Upper lobe of left lung (tissue), 6 donors: ENCODE results near the gene STRBP. TPM values are rescaled to one million over a fixed set of nuclear protein-coding genes. Genes with fewer than 3 reads are reported as not detected.
A peak's percentile ranks its signal among the peaks of the same experiment; 100 is the strongest.
"Not testable (repeated sequence)": the region's sequence is repeated elsewhere in the genome, so short reads cannot be mapped to it uniquely, and the experiment has no call there.

Experiments
- ATAC-seq, 2 donors: fragments of 200-7000 bp; cut with Tn5 transposase; one replicate each; pipeline ENCODE4 v1.9.1; 2022; ENCODE audit warnings: mild to moderate bottlenecking in 2 of 2, moderate library complexity in 2 of 2; ENCODE audit not compliant: low FRiP score in 2 of 2
- DNase-seq, 2 donors: peaks; one replicate each; pipeline ENCODE4 v3.0.0-alpha.2; 2019 to 2020
- H3K27ac ChIP-seq, 4 donors: fragments of 200-600 bp; sonication (generic); one replicate each; pipeline ENCODE4 v1.5.1; 2016 to 2019
- H3K27me3 ChIP-seq, 4 donors: fragments of 200-600 bp; sonication (generic); one replicate each; pipeline ENCODE4 v1.5.1; 2017 to 2019
- H3K36me3 ChIP-seq, 4 donors: fragments of 200-600 bp; sonication (generic); one replicate each; pipeline ENCODE4 v1.5.1; 2016 to 2019
- H3K4me1 ChIP-seq, 4 donors: fragments of 200-600 bp; sonication (generic); one replicate each; pipeline ENCODE4 v1.5.1; 2018 to 2019
- H3K4me3 ChIP-seq, 4 donors: fragments of 200-600 bp; sonication (generic); one replicate each; pipeline ENCODE4 v1.5.1; 2017 to 2019; ENCODE audit warnings: mild to moderate bottlenecking in 2 of 4, moderate library complexity in 1 of 4
- H3K9me3 ChIP-seq, 4 donors: fragments of 200-600 bp; sonication (generic); one replicate each; pipeline ENCODE4 v1.5.1; 2018 to 2019
- EP300 ChIP-seq, 4 donors: sonication (generic); formaldehyde crosslinking; IDR thresholded peaks; one replicate each; pipeline ENCODE4 v1.5.1; 2017; ENCODE audit warnings: antibody characterized with exemption in 4 of 4, control low read depth in 2 of 4
- POLR2A ChIP-seq, 4 donors: fragments of 450-650 bp; IDR thresholded peaks; one replicate each; pipeline ENCODE4 v1.5.1; 2016 to 2017; ENCODE audit warnings: antibody characterized with exemption in 4 of 4, mild to moderate bottlenecking in 2 of 4
- POLR2AphosphoS5 ChIP-seq, 2 donors: sonication (generic); formaldehyde crosslinking; IDR thresholded peaks; one replicate each; pipeline ENCODE4 v1.5.1; 2017; ENCODE audit warnings: antibody characterized with exemption in 2 of 2
- WGBS, 2 donors: methylation state at CpG; one replicate each; pipeline ENCODE4 v1.1.5; 2017 to 2018; 5-methylcytosine and 5-hydroxymethylcytosine counted together
- total RNA-seq, 6 donors: library from RNA; depleted of rRNA in 4 of 6; stranded (reverse); fragments of >200 nt in 4 of 6; gene quantifications; one replicate each; pipeline versions ENCODE4 v1.1.0 to v1.2.1, GENCODE V29; 2016 to 2021
- TF ChIP-seq, protein P1 (sequence below), 6 experiments: fragments of 450-650 bp in 4 of 6; fragments of 200-600 bp in 2 of 6; sonication (generic) in 2 of 6; IDR thresholded peaks; one replicate each; pipeline ENCODE4 v1.5.1; 2016 to 2019; ENCODE audit warnings: antibody characterized with exemption in 6 of 6
- donor health status: DM: no; HTN: no; CAD: no; lungs with moderate emphysema.
- donor health status: DM: no; HTN: yes; CAD: no; lungs with severe emphysema.

Gene STRBP
- total RNA-seq, 6 donors from 2014 or later, result 10.2 to 61.8 (median 17.8) TPM

GRCh38 chr9:123281659-123282350, 13.4 kb upstream of the STRBP start:
- Histone ChIP-seq H3K9me3 (no peaks in the 10 kb centered on the region), H3K36me3 (no peaks in the 10 kb centered on the region), H3K4me3 (no peak overlapping the region), H3K27me3 (no peaks in the 10 kb centered on the region), H3K27ac (no peak overlapping the region), H3K4me1 (peaks cover 0 to 7% (median 0%) of the 10 kb centered on the region in 4 donors)
- ATAC-seq, result no peak
- 54 to 62% methylated on average over 9 of the region's 9 CpGs for WGBS, 2 donors
- DNase-seq, result no peak
- TF ChIP-seq POLR2A (IDR thresholded peaks at IDR 0.05) (no peak), POLR2AphosphoS5 (IDR thresholded peaks at IDR 0.05) (no peak), EP300 (IDR thresholded peaks at IDR 0.05) (no peak)
- TF ChIP-seq, protein P1, sequence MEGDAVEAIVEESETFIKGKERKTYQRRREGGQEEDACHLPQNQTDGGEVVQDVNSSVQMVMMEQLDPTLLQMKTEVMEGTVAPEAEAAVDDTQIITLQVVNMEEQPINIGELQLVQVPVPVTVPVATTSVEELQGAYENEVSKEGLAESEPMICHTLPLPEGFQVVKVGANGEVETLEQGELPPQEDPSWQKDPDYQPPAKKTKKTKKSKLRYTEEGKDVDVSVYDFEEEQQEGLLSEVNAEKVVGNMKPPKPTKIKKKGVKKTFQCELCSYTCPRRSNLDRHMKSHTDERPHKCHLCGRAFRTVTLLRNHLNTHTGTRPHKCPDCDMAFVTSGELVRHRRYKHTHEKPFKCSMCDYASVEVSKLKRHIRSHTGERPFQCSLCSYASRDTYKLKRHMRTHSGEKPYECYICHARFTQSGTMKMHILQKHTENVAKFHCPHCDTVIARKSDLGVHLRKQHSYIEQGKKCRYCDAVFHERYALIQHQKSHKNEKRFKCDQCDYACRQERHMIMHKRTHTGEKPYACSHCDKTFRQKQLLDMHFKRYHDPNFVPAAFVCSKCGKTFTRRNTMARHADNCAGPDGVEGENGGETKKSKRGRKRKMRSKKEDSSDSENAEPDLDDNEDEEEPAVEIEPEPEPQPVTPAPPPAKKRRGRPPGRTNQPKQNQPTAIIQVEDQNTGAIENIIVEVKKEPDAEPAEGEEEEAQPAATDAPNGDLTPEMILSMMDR (IDR thresholded peaks at IDR 0.05), result no peak

- H3K36me3 ChIP-seq, ATAC-seq: not testable (repeated sequence)
- WGBS, 2 donors, result 85 to 87% methylated on average over 4 of the region's 4 CpGs
Observed at GRCh38 chr9:123278879-123279493, 10.6 kb upstream of the STRBP start.

DNA sequence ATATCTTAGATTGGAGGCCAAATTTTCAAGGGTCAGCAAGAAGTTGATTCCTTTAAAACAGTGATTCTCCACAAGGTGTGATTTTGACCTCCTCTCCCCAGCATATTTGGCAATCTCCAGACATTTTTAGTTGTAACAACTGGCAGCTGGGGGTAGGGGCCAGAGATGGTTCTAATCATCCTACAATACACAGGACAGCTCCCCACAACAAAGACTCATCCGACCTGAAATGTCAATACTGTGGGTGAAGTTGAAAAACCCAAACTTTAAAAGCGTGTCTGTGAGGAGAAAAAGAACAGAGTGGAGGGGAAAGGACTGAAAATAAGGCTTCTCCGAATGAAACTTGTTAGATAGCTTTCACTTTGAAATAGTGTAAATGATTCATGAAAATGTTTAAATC, 10.0 kb upstream of the STRBP start:
- H3K36me3 ChIP-seq, result no peaks in the 10 kb centered on the region
- no peaks in the 10 kb centered on the region for H3K27me3 ChIP-seq
- peaks cover 0 to 7% (median 0%) of the 10 kb centered on the region in 4 donors for H3K4me1 ChIP-seq
- DNase-seq (no peak), ATAC-seq (no peak)
- H3K9me3 ChIP-seq, result no peaks in the 10 kb centered on the region
- TF ChIP-seq, protein P1 (IDR thresholded peaks at IDR 0.05), result no peak
- TF ChIP-seq EP300 (IDR thresholded peaks at IDR 0.05), result no peak
- TF ChIP-seq POLR2AphosphoS5 (IDR thresholded peaks at IDR 0.05), result no peak
- TF ChIP-seq POLR2A (IDR thresholded peaks at IDR 0.05), result no peak
- no peak overlapping the region for H3K4me3 ChIP-seq
- WGBS, 2 donors, result 86 to 91% methylated on average over 3 of the region's 3 CpGs
- H3K27ac ChIP-seq, result no peak overlapping the region

More at GRCh38 chr9:123278879-123279493, 10.6 kb upstream of the STRBP start:
- not testable (repeated sequence) for DNase-seq, H3K9me3 ChIP-seq, H3K4me1 ChIP-seq, H3K27ac ChIP-seq, H3K27me3 ChIP-seq, H3K4me3 ChIP-seq

DNA sequence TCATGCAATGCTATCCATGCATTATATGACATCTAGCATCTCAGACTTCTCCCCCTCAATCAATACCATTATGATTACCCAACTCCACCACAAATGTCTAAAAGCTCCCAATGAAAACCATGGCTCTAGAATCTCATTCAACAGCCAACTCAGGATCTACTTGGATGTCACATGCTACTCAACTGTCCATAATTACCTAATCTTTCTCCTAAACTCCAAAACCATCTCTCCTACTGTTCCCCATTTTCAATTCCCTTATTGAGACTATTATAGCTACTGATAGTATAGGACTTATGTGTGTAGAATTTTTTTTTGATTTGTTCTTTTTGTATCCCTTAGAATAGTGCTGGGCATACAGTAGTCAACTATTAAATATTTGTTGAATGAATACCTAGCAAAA, 8.2 kb upstream of the STRBP start:
- H3K4me1 ChIP-seq, result no peaks in the 10 kb centered on the region
- DNase-seq (no peak), ATAC-seq (no peak)
- no peak overlapping the region for H3K4me3 ChIP-seq
- no peaks in the 10 kb centered on the region for H3K9me3 ChIP-seq
- H3K27ac ChIP-seq, result no peak overlapping the region
- TF ChIP-seq, protein P1 (IDR thresholded peaks at IDR 0.05), result no peak
- no peak for TF ChIP-seq POLR2AphosphoS5 (IDR thresholded peaks at IDR 0.05)
- no peak for TF ChIP-seq EP300 (IDR thresholded peaks at IDR 0.05)
- no peaks in the 10 kb centered on the region for H3K27me3 ChIP-seq
- no peaks in the 10 kb centered on the region for H3K36me3 ChIP-seq

GRCh38 chr9:123271133-123271532, 2.7 kb upstream of the STRBP start:
- H3K9me3 ChIP-seq, H3K27me3 ChIP-seq, H3K36me3 ChIP-seq, ATAC-seq, DNase-seq, H3K4me3 ChIP-seq, H3K27ac ChIP-seq: not testable (repeated sequence)
- H3K4me1 ChIP-seq, result peaks cover 11 to 21% (median 16%) of the 10 kb centered on the region in 4 donors
- 90 to 95% methylated on average over 6 of the region's 6 CpGs for whole genome bisulfite sequencing, 2 donors

DNA sequence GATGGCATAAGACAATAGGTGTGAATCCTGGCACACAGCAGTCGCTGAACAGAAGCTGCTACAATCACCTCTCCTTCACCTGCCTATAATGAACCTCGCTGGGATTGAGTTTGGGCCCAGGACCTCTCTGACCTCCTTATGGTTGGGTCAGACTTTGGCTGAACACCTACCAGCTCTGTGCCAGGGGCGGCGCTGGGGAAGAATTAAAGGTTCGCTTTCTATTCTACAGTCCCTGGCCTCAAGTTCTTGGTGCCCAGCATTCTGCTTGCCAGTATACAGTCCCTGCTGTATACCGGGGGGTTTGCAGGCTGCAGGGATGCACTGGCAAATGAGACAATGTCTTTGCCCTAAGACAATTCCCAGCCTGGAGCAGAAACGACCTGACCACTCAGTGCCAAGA, 895 bp upstream of the STRBP start:
- Histone ChIP-seq H3K27me3 (no peaks in the 10 kb centered on the region), H3K4me3 (peak overlapping the region in 3 of 4 donors; percentile 86 to 95 (median 92))

More for the DNA sequence above, 895 bp upstream of the STRBP start:
- Histone ChIP-seq H3K27ac (peak overlapping the region in 3 of 4 donors; percentile 70 to 85 (median 78)), H3K4me1 (peaks cover 11 to 21% (median 16%) of the 10 kb centered on the region in 4 donors), H3K9me3 (no peaks in the 10 kb centered on the region), H3K36me3 (no peaks in the 10 kb centered on the region)
- WGBS, 2 donors, result 72 to 81% methylated on average over 5 to 7 of the region's 7 CpGs
- DNase-seq (no peak), ATAC-seq (no peak)
- TF ChIP-seq POLR2A (IDR thresholded peaks at IDR 0.05), result no peak
- no peak for TF ChIP-seq POLR2AphosphoS5 (IDR thresholded peaks at IDR 0.05)
- TF ChIP-seq, protein P1 (IDR thresholded peaks at IDR 0.05), result no peak
- TF ChIP-seq EP300 (IDR thresholded peaks at IDR 0.05), result no peak
